ENCODE data around the gene AUTS2.

Gene AUTS2

DNA sequence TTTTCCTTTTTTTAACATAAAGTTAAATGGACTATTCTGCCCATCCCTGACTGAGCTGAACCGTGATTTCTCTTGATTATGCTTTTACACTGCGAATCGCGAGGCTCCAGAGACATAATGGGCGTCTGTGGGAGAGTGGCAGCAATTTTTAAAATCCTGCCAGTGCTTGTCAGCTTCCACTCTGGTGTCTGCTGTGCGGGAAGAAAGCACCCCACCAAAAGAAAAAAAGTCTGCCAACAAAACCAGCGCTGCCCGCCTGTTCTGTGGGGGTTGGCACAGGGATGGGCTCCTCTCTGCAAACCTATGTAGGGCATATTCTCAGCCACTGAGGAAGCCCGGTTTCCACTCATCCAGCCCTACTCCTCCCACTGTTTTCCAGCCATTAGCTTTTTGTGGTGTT is 941.3 kb downstream of the AUTS2 start:
- no peak for DNase-seq (ENCODE audit: low read depth in 3 of 3)

- no peak for DNase-seq (ENCODE audit: low read depth in 3 of 3)
These were observed 942.4 kb downstream of the AUTS2 start for GRCh38 chr7:70540641-70541040.

GRCh38 chr7:70542750-70543376 is 944.6 kb downstream of the AUTS2 start:
- DNase-seq (ENCODE audit: low read depth in 3 of 3): no peak

DNA sequence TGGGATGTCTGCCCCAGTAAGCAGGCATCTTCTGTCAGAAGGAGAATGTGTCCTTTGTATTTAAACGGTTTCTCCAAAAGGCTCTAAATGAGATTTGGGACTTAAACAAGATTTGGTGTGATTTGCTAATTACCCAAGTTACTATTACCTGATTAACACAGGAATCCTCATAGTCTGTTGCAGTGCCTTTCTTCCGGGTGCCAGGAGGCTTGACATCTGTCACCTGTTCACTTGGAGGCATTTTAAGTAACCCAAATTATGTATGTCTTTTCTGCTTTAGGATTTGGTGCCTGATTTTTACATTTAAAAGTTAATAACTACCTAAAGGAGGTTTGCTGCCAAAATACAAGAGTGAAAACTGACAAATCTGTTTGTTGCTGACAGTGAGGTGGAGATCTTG is 945.7 kb downstream of the AUTS2 start:
- no peak for DNase-seq (ENCODE audit: low read depth in 3 of 3)

DNA sequence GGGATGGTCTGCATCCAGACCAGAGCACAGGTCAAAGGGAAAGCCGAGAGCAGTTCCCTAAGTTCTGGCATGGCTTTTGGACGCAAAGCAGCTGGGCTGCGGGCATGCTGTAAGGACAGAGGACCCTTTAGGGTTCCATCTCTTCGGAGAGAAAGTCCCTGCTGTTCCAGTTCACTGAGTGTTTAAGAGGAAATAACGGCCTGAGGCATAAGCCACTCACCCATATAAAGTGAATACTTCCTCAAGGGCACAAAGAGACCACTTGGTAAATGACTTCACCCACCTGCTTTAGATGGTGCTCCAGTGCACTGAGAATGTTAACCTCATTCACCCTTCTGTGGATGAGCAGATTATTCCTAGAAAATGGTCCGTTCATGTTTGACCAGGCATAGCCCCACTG is 946.9 kb downstream of the AUTS2 start:
- DNase-seq (ENCODE audit: low read depth in 3 of 3): no peak

DNA sequence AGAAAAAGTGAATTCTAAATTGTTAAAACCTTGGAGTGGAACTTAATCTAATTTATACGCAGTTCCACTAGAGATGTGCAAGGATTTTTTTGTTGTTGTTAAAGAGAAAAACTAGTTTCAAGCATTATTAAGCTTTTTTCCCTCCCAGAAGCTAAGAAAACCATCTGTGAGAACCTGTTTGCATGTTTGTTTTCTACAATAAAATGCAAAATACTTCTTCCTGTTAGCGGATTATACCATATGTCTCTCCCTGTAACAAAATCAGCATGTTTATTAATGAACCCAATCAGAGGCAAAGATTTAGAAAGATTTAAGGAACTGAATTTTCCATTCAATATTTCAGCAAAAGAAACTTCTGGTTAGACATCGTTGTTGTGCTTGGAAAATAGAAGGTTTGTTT is 953.9 kb downstream of the AUTS2 start:
- DNase-seq (ENCODE audit: low read depth in 3 of 3): no peak

- no peak for DNase-seq (ENCODE audit: low read depth in 3 of 3)
These were observed 955.1 kb downstream of the AUTS2 start for GRCh38 chr7:70553364-70553763.

DNA sequence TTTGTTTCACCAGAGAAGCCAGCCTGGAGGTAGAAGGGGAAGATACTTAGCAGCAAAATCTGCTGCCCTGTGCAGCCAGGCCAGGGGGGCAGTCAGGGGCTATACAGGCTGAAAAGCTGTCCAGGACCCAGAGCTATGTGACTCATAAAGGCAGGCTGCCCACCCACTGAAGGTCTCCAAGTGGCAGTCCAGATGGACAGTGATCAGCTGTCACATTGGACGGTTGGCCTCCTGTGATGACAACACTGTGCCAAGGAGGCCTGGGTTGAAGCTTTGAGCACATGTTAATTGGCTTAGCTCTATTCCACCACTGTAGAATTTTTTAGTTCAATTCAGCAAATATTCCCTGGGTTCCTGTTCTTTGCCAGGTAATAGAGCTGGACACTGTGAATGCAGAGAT is 956.4 kb downstream of the AUTS2 start:
- no peak for DNase-seq (ENCODE audit: low read depth in 3 of 3)

- no peak for DNase-seq (ENCODE audit: low read depth in 3 of 3)
These were observed 958.5 kb downstream of the AUTS2 start for GRCh38 chr7:70556761-70557160.

- DNase-seq (ENCODE audit: low read depth in 3 of 3): no peak
These were observed 959.1 kb downstream of the AUTS2 start for GRCh38 chr7:70557338-70557737.

DNA sequence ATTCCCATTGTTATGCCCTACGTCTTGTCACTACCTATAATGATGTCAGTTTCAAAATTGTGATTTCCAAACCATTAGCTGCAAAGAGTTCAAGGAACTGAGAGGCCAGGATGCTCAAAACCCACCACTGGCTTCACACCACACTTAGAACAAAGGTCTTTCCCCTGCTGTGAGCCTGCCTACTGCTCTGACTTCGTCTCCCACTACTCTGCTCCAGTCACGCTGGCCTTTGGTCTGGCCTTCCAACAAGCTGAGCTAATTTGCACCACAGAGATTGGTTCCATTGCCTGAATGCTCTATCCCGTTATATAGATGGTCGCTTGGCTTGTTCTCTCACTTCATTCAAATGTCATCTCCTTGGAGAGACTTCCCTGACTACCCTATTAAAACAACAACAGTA is 961.5 kb downstream of the AUTS2 start:
- DNase-seq (ENCODE audit: low read depth in 3 of 3): no peak

DNA sequence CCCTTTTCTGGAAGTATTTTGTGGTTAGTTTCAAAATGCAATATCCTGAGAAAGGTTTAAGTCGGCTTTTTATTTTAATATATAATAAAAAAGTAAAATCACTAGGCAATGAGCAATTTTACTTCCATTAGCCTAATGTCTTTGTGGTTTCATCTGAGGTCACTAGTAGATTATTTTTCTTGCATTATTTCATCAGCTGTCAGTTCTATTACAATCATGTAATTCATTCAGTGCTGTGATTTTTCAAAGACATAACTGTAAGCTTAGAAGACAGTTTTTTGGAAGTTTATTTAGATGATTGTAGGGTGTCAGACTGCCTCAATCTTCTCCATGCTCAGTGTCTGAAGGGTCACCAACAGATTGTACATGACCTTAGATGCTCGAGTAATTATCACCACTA is 965.7 kb downstream of the AUTS2 start:
- no peak for DNase-seq (ENCODE audit: low read depth in 3 of 3)

GRCh38 chr7:70565721-70566370 is 967.6 kb downstream of the AUTS2 start:
- DNase-seq (ENCODE audit: low read depth in 3 of 3): no peak

GRCh38 chr7:70566671-70567070 is 968.4 kb downstream of the AUTS2 start:
- no peak for DNase-seq (ENCODE audit: low read depth in 3 of 3)

DNA sequence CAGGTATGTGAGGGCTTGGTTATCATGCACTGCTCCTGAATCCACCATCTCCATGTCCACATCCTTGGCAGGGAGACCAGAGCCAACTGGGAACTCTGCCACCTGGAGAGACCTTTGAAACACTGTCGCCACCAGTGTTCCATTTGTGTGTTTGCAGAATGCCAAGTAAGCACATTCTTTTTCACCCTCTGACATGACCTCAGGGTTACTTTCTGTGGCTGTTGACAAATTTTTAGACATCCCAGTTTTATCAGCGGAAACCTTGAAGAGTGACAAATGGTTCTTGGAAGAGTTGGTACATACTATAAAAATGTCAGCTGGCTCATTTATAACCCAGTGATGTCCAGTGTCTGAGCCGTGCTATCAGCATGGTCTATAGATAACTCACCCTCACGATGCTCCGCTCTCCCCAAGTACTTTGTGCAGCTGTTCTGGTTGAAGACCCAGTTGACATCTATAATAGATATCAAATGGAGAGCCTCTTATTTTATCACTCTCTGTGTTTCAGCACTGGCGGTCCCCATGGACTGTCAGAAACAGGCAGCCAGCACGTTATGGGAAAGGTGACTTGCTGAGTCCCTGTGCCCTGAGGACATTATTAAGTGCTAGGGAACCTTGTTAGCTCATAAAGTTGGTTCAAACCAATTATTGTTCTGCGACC is 970.5 kb downstream of the AUTS2 start:
- no peak for DNase-seq (ENCODE audit: low read depth in 3 of 3)

DNA sequence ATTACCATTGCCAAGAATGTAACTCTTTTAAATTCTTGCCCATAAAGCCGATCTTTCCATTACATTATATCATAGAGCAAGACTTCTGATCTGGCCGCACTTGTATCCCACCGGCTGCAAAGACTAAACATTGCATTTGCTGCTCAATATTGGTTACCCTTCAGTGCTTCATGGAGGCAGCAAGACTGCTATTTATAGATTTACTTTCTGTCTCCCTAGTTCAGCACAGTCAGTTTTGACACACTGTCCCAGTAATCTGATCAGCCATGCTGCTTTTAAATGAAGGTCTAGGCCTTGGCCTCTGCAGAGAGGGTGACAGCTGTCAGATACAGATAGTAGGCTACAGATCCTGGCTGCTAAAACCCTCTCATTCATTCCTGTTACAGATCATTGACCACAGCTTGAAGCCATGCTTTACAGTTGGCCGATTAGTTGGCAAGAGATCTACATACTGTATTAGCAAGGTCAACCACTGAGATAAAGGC is 971.1 kb downstream of the AUTS2 start:
- DNase-seq (ENCODE audit: low read depth in 3 of 3): no peak

- DNase-seq (ENCODE audit: low read depth in 3 of 3): no peak
These were observed 971.8 kb downstream of the AUTS2 start for GRCh38 chr7:70570029-70570428.

GRCh38 chr7:70570961-70571360 is 972.7 kb downstream of the AUTS2 start:
- DNase-seq (ENCODE audit: low read depth in 3 of 3): no peak

GRCh38 chr7:70571403-70571934 is 973.2 kb downstream of the AUTS2 start:
- DNase-seq (ENCODE audit: low read depth in 3 of 3): no peak

DNA sequence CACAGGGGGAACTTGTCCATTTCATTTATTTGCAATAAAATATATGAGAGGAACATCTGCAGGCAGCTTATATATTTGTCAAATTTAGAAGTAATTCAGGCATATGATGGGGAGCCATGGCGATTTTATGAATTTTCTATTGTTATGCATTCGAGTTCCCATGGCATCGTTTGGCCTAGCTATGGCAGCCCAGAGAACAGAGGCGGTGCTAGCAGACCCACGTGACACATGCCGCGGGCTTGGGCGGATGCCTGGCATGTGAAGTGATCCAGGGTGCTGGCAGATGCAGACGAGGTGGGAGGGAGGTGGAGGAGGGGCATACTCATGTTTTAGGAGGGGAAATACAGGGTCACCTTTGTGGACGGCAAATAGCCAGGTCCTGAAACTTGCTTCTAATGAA is 973.7 kb downstream of the AUTS2 start:
- DNase-seq (ENCODE audit: low read depth in 3 of 3): no peak

DNA sequence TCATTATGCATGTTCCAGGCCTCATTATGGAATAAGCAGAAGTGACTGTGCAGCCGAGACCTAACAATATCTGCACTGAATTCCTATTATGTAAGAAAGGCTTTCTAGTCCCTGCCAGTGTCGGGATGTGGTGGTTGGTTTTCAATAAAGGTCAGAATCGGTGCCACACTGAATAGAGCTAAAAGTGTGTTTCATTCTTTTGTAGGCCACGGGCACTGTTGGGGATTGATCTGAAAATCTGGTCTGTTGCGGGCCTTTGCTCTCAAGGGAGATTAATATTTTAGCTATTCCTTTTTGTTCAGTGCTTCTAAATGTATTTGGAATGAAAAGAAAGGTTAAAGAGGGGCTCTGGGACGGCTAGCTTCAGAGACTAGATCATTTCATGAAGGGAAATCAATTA is 974.3 kb downstream of the AUTS2 start:
- DNase-seq (ENCODE audit: low read depth in 3 of 3): no peak

- DNase-seq (ENCODE audit: low read depth in 3 of 3): no peak
These were observed 974.9 kb downstream of the AUTS2 start for GRCh38 chr7:70573071-70573661.

DNA sequence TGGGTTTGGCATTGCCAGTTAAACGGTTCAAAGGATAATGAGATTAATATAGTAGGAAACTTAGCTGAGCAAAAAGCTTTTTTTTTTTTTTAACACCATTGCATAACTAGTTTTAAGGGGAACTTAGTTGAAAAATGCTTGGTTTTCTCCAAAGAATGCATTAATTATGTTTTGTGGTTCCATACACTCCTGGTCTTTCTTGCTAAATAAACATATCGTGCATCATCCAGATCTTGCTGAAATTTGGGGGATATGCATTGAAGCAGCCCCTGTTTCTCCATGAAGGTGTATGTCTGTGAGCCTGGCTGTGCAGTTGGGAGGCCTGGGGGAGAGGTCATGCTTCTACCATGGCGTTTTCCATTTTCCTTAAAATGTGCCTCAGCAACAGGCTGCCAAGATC is 975.4 kb downstream of the AUTS2 start:
- DNase-seq (ENCODE audit: low read depth in 3 of 3): no peak
